ENCODE results near the gene GFI1B. TPM values are rescaled to one million over a fixed set of nuclear protein-coding genes. Genes with fewer than 3 reads are reported as not detected.

GFI1B gene
- total and polyA plus RNA-seq, 4 donors = 0.05 to 53.6 TPM; not detected in 2

- H3K9me3 ChIP-seq (ENCODE audit: control insufficient read depth in 4 of 4, low read length in 3 of 4) = peaks cover 3 to 8% (median 6%) of the 10 kb centered on the region in 4 donors
- H3K36me3 ChIP-seq (ENCODE audit: control insufficient read depth in 4 of 4, insufficient read depth in 3 of 4, low read depth in 1 of 4, low read length in 3 of 4) = no peaks in the 10 kb centered on the region
- H3K27me3 ChIP-seq (ENCODE audit: control insufficient read depth in 4 of 4, insufficient read depth in 4 of 4, low read length in 3 of 4) = no peaks in the 10 kb centered on the region
- H3K4me1 ChIP-seq (ENCODE audit: control insufficient read depth in 4 of 4, insufficient read depth in 4 of 4, low read length in 3 of 4) = no peaks in the 10 kb centered on the region
- no peak overlapping the region for H3K4me3 ChIP-seq (ENCODE audit: low read depth in 1 of 3, low read length in 3 of 3)
- no peak overlapping the region for H3K9ac ChIP-seq (ENCODE audit: low read depth in 1 of 2, low read length in 2 of 2)
- 78% methylated on average over 2 of the region's 2 CpGs for WGBS
- H3K27ac ChIP-seq (ENCODE audit: low read depth in 1 of 2, low read length in 2 of 2) = no peak overlapping the region
- TF ChIP-seq HNF4A (conservative IDR thresholded peaks at IDR 0.05) (no peak), NR2F2 (IDR thresholded peaks at IDR 0.05) (no peak), ZBTB33 (IDR thresholded peaks at IDR 0.05) (no peak), RAD21 (IDR thresholded peaks at IDR 0.05) (no peak), REST (IDR thresholded peaks at IDR 0.05) (no peak), RXRA (IDR thresholded peaks at IDR 0.05) (no peak)
- no peak for DNase-seq (ENCODE audit: low spot score)
These were observed 23.4 kb upstream of the GFI1B start for GRCh38 chr9:132955123-132955522.

- no peaks in the 10 kb centered on the region for H3K27me3 ChIP-seq (ENCODE audit: control insufficient read depth in 4 of 4, insufficient read depth in 4 of 4, low read length in 3 of 4)
- no peak overlapping the region for H3K9ac ChIP-seq (ENCODE audit: low read depth in 1 of 2, low read length in 2 of 2)
- H3K27ac ChIP-seq (ENCODE audit: low read depth in 1 of 2, low read length in 2 of 2) = no peak overlapping the region
- H3K4me3 ChIP-seq (ENCODE audit: low read depth in 1 of 3, low read length in 3 of 3) = no peak overlapping the region
- no peak for DNase-seq (ENCODE audit: low spot score)
- WGBS = 52% methylated on average over 2 of the region's 2 CpGs
- TF ChIP-seq EGR1 (IDR thresholded peaks at IDR 0.05; ENCODE audit: low read depth in 2 of 2) (no peak), RXRA (IDR thresholded peaks at IDR 0.05) (no peak), YY1 (IDR thresholded peaks at IDR 0.05) (no peak), SP1 (IDR thresholded peaks at IDR 0.05) (no peak), HNF4G (IDR thresholded peaks at IDR 0.05) (no peak), FOXA2 (IDR thresholded peaks at IDR 0.05) (no peak), ATF3 (IDR thresholded peaks at IDR 0.05) (no peak), ZBTB33 (IDR thresholded peaks at IDR 0.05) (no peak), HNF4A (conservative IDR thresholded peaks at IDR 0.05) (no peak), CTCF (IDR thresholded peaks at IDR 0.05; ENCODE audit: low read depth, low read length, missing input control) (no peak), JUND (IDR thresholded peaks at IDR 0.05) (no peak), NR2F2 (IDR thresholded peaks at IDR 0.05) (no peak), RAD21 (IDR thresholded peaks at IDR 0.05) (no peak), FOXA1 (IDR thresholded peaks at IDR 0.05) (no peak), TAF1 (conservative IDR thresholded peaks at IDR 0.05) (no peak), REST (IDR thresholded peaks at IDR 0.05) (no peak), MAX (IDR thresholded peaks at IDR 0.05) (no peak)
- no peaks in the 10 kb centered on the region for H3K36me3 ChIP-seq (ENCODE audit: control insufficient read depth in 4 of 4, insufficient read depth in 3 of 4, low read depth in 1 of 4, low read length in 3 of 4)
- peaks cover 3 to 8% (median 6%) of the 10 kb centered on the region in 4 donors for H3K9me3 ChIP-seq (ENCODE audit: control insufficient read depth in 4 of 4, low read length in 3 of 4)
- H3K4me1 ChIP-seq (ENCODE audit: control insufficient read depth in 4 of 4, insufficient read depth in 4 of 4, low read length in 3 of 4) = no peaks in the 10 kb centered on the region
These were observed 22.7 kb upstream of the GFI1B start for GRCh38 chr9:132955768-132956167.
